GM06990 (cell line): ENCODE results near the gene SPDL1.

Source experiments
- DNase-seq: peaks from one replicate; pipeline ENCODE4 v3.0.0-alpha.2; 2011; ENCODE audit not compliant: insufficient read length; ENCODE audit errors: extremely low read depth
- H3K27me3 ChIP-seq: replicated peaks from 2 replicates; pipeline ENCODE4 v1.6.0; 2011; ENCODE audit warnings: low read length; ENCODE audit not compliant: control insufficient read depth, insufficient read depth
- H3K36me3 ChIP-seq: 2 replicates; pipeline ENCODE4 v1.5.1; 2011; ENCODE audit warnings: low read length; ENCODE audit not compliant: control insufficient read depth, insufficient read depth
- H3K4me3 ChIP-seq: replicated peaks from 2 replicates; pipeline ENCODE4 v1.5.1; 2011; ENCODE audit warnings: low read depth, mild to moderate bottlenecking, control low read depth, low read length
- TF ChIP-seq, protein P1 (sequence below): IDR thresholded peaks from 2 replicates; pipeline ENCODE4 v1.5.1; 2011; ENCODE audit warnings: low read length, control low read depth, mild to moderate bottlenecking, inconsistent platforms; ENCODE audit not compliant: insufficient read depth, poor library complexity, severe bottlenecking

The SPDL1 gene

DNA sequence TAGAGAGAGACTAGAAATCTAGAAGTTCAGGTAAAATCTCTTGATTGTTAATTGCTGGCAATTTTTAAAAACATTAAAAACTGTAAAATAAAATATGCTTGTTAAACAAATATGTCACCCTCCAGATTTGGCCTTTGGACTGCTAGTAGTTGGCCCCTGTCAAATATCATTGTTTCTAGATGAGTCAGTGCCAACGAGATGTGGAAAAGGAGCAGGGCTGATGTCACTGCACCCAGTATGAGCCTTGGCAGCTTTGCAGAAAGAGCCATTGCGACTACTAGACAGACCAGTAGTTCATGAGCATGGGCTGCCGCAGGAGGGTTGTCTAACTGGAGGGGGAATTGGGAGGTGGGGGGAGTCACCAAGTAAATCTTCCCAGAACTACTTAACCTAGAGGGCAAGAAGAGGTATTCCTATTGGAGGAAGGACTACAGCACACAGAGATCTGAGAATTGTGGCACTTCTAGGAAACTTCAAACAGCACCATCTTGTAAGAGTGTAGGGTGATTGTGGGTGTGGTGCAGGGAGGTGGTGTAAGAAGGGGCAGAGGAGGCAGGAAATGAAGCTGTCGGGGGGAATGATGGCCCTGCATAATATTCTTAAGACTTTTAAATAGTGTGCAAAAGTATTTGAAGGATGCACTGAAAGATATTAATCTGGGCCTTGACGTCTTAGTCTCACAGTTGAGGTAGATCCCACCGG, 46.4 kb downstream of the SPDL1 start:
- no peaks in the 10 kb centered on the region for H3K27me3 ChIP-seq
- no peak for DNase-seq
- no peaks in the 10 kb centered on the region for H3K36me3 ChIP-seq
- H3K4me3 ChIP-seq: no peak overlapping the region
- TF ChIP-seq, protein P1, sequence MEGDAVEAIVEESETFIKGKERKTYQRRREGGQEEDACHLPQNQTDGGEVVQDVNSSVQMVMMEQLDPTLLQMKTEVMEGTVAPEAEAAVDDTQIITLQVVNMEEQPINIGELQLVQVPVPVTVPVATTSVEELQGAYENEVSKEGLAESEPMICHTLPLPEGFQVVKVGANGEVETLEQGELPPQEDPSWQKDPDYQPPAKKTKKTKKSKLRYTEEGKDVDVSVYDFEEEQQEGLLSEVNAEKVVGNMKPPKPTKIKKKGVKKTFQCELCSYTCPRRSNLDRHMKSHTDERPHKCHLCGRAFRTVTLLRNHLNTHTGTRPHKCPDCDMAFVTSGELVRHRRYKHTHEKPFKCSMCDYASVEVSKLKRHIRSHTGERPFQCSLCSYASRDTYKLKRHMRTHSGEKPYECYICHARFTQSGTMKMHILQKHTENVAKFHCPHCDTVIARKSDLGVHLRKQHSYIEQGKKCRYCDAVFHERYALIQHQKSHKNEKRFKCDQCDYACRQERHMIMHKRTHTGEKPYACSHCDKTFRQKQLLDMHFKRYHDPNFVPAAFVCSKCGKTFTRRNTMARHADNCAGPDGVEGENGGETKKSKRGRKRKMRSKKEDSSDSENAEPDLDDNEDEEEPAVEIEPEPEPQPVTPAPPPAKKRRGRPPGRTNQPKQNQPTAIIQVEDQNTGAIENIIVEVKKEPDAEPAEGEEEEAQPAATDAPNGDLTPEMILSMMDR: no peak

DNA sequence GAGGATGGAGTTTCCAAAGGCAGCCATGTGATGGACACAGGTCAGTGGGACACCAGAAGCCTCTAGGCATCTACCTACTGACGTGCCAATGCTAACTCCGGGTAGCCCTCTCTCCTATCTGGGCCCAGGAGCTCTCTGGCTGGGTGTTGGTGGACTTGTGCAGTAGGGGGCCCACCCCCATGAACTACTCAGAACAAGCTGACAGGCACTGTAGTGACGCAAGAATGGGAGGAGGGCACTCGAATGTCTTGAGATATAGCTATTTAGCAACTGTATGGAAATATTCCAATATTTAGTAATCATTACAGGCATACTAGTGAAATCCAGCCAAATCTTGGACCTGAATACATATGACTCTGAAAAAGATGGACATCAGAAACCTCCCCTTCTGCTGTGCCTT, 47.8 kb downstream of the SPDL1 start:
- H3K36me3 ChIP-seq: no peaks in the 10 kb centered on the region
- DNase-seq: no peak
- no peak overlapping the region for H3K4me3 ChIP-seq
- TF ChIP-seq, protein P1: no peak
- H3K27me3 ChIP-seq: no peaks in the 10 kb centered on the region

DNA sequence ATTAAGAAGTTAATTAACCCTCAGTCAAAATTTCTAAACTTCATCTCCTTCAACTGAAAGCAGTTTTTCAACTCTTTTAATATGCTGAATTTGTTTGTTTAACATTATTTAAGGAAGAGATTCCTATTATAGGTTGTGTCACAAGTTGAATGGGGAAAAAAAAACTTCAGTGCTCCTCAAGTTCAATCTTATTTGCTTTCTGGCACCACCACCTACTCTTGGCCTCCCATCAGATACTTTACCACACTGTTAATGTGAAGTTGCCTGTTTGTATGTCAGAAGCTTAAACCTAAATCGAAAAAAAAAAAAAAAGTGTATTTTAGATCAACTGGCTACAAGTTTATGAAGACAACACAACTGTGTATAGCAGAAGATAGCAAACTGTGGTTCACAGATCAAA, 49.4 kb downstream of the SPDL1 start:
- no peaks in the 10 kb centered on the region for H3K27me3 ChIP-seq
- H3K36me3 ChIP-seq: no peaks in the 10 kb centered on the region
- DNase-seq: no peak
- H3K4me3 ChIP-seq: no peak overlapping the region
- TF ChIP-seq, protein P1: no peak

DNA sequence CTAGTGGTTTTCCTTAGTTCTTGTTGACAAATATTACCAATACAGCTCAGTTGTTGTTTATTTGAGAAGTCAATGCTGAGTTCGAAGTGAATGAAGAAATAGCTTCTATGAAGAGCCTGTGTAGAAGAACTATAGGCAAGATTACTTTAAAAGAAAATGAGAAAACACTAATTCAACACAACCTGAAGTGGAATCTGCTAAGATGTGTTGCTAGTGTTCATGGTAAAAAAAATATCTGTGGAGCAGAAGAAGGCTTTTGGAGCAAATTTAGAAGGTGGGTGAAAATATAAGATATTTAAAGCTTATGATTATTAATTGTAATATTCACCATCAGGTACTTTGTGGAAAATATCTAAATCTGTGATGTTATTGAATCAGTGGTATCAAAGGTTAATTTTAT, 51.0 kb downstream of the SPDL1 start:
- no peaks in the 10 kb centered on the region for H3K27me3 ChIP-seq
- DNase-seq: no peak
- no peak overlapping the region for H3K4me3 ChIP-seq
- peaks cover 3% of the 10 kb centered on the region; the same call in 1 of the 2 replicates for H3K36me3 ChIP-seq
- TF ChIP-seq, protein P1: no peak

DNA sequence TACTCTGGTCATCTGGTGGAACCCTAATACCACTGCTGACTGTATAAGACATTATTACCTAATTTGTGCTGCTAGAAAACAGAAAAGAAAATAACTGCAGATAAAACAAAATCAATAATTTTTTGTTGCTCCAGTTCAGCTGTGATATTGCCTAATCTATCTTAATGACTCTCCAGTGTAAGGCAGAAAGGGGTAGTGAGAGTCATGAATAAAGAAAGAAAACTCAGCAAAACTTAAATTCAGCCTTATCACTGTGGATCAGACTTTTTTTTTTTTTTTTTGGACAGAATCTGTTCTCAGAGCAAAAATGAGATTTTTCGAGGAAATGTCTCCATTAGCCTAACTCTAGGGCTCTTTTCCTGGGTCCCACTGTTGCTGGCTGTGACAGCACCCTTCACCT, 52.4 kb downstream of the SPDL1 start:
- H3K4me3 ChIP-seq: no peak overlapping the region
- peaks cover 4% of the 10 kb centered on the region; the same call in 1 of the 2 replicates for H3K36me3 ChIP-seq
- no peak for DNase-seq
- TF ChIP-seq, protein P1: no peak
- H3K27me3 ChIP-seq: no peaks in the 10 kb centered on the region
